ENCODE results near the gene KREMEN2. TPM values are rescaled to one million over a fixed set of nuclear protein-coding genes. Genes with fewer than 3 reads are reported as not detected.

Gene KREMEN2
- total and polyA plus RNA-seq, 8 donors = 0.07 to 0.32 (median 0.16) TPM; not detected in 3

- ATAC-seq (no peak), FAIRE-seq (no peak), DNase-seq (peak in 1 of 6 donors; percentile 11)
- H3K4me1 ChIP-seq = no peaks in the 10 kb centered on the region
- no peaks in the 10 kb centered on the region for H3K9me3 ChIP-seq
- H3K27me3 ChIP-seq = no peaks in the 10 kb centered on the region
- WGBS, 2 donors = 88 to 89% methylated on average over 19 of the region's 19 CpGs
- TF ChIP-seq, protein P1, sequence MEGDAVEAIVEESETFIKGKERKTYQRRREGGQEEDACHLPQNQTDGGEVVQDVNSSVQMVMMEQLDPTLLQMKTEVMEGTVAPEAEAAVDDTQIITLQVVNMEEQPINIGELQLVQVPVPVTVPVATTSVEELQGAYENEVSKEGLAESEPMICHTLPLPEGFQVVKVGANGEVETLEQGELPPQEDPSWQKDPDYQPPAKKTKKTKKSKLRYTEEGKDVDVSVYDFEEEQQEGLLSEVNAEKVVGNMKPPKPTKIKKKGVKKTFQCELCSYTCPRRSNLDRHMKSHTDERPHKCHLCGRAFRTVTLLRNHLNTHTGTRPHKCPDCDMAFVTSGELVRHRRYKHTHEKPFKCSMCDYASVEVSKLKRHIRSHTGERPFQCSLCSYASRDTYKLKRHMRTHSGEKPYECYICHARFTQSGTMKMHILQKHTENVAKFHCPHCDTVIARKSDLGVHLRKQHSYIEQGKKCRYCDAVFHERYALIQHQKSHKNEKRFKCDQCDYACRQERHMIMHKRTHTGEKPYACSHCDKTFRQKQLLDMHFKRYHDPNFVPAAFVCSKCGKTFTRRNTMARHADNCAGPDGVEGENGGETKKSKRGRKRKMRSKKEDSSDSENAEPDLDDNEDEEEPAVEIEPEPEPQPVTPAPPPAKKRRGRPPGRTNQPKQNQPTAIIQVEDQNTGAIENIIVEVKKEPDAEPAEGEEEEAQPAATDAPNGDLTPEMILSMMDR (IDR thresholded peaks at IDR 0.05) = no peak
- no peak overlapping the region for H3K4me3 ChIP-seq
- H3K27ac ChIP-seq = no peak overlapping the region
- no peaks in the 10 kb centered on the region for H3K36me3 ChIP-seq
- intact Hi-C loops (cut with DNase I) = no loop called here
These were observed 14.2 kb upstream of the KREMEN2 start for GRCh38 chr16:2949705-2950352.

GRCh38 chr16:2950353-2950724, 13.7 kb upstream of the KREMEN2 start:
- WGBS, 2 donors = 89 to 92% methylated on average over 13 of the region's 13 CpGs
- FAIRE-seq (no peak), DNase-seq (peak in 1 of 6 donors; percentile 45), ATAC-seq (no peak)
- H3K9me3 ChIP-seq = no peaks in the 10 kb centered on the region
- TF ChIP-seq, protein P1 (IDR thresholded peaks at IDR 0.05) = no peak
- H3K27me3 ChIP-seq = no peaks in the 10 kb centered on the region
- no peak overlapping the region for H3K27ac ChIP-seq
- H3K36me3 ChIP-seq = no peaks in the 10 kb centered on the region
- H3K4me3 ChIP-seq = no peak overlapping the region
- H3K4me1 ChIP-seq = no peaks in the 10 kb centered on the region
- intact Hi-C loops (cut with DNase I) = no loop called here

GRCh38 chr16:2950773-2951172, 13.3 kb upstream of the KREMEN2 start:
- Histone ChIP-seq H3K27ac (no peak overlapping the region), H3K27me3 (no peaks in the 10 kb centered on the region), H3K36me3 (no peaks in the 10 kb centered on the region), H3K4me3 (no peak overlapping the region), H3K9me3 (no peaks in the 10 kb centered on the region), H3K4me1 (no peaks in the 10 kb centered on the region)
- ATAC-seq = no peak
- DNase-seq = no peak
- intact Hi-C loops (cut with DNase I) = no loop called here
- FAIRE-seq = no peak
- TF ChIP-seq, protein P1 (IDR thresholded peaks at IDR 0.05) = no peak
- WGBS, 2 donors = 83 to 84% methylated on average over 16 of the region's 16 CpGs

GRCh38 chr16:2952679-2953078, 11.4 kb upstream of the KREMEN2 start:
- intact Hi-C loops (cut with DNase I) = no loop called here
- DNase-seq (peak in 2 of 6 donors; percentile 60 to 75), ATAC-seq (peak in 1 of 4 donors; percentile 48), FAIRE-seq (no peak)
- Histone ChIP-seq H3K4me3 (no peak overlapping the region), H3K27me3 (no peaks in the 10 kb centered on the region), H3K9me3 (no peaks in the 10 kb centered on the region), H3K36me3 (no peaks in the 10 kb centered on the region), H3K4me1 (no peaks in the 10 kb centered on the region), H3K27ac (no peak overlapping the region)
- 48 to 54% methylated on average over 11 of the region's 11 CpGs for whole genome bisulfite sequencing, 2 donors
- TF ChIP-seq, protein P1 (IDR thresholded peaks at IDR 0.05) = no peak
